ENCODE measurements around the gene RBP3. TPM values are rescaled to one million over a fixed set of nuclear protein-coding genes. Genes with fewer than 3 reads are reported as not detected.

The RBP3 gene
- total RNA-seq, 1 donor from 2014 or later = not detected

DNA sequence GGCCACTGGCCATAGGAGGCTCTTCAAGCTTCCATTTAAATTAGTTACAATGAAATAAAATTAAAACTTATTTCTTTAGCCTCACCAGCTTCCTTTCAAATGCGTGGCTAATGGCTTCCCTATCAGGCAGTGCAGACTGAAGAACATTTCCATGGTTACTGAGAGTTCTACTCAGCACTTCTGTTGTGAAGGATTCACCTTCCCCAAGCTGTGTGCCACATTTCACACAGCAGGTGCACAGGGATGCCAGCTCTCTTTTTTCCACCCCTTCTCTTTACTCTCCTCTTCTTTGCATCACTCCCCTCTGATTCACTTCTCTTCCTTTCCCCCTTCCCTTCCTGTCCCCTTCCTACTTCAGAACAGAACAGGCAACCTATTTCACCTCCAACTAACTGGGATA, 25.1 kb upstream of the RBP3 start:
- Histone ChIP-seq H3K36me3 (no peaks in the 10 kb centered on the region), H3K4me1 (no peaks in the 10 kb centered on the region), H3K27me3 (no peaks in the 10 kb centered on the region), H3K4me3 (no peak overlapping the region), H3K9me3 (no peaks in the 10 kb centered on the region), H3K27ac (no peak overlapping the region)
- intact Hi-C loops (cut with DNase I) = no loop called here
- ATAC-seq (no peak), DNase-seq (no peak)
- TF ChIP-seq, protein P1, sequence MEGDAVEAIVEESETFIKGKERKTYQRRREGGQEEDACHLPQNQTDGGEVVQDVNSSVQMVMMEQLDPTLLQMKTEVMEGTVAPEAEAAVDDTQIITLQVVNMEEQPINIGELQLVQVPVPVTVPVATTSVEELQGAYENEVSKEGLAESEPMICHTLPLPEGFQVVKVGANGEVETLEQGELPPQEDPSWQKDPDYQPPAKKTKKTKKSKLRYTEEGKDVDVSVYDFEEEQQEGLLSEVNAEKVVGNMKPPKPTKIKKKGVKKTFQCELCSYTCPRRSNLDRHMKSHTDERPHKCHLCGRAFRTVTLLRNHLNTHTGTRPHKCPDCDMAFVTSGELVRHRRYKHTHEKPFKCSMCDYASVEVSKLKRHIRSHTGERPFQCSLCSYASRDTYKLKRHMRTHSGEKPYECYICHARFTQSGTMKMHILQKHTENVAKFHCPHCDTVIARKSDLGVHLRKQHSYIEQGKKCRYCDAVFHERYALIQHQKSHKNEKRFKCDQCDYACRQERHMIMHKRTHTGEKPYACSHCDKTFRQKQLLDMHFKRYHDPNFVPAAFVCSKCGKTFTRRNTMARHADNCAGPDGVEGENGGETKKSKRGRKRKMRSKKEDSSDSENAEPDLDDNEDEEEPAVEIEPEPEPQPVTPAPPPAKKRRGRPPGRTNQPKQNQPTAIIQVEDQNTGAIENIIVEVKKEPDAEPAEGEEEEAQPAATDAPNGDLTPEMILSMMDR (IDR thresholded peaks at IDR 0.05) = no peak

DNA sequence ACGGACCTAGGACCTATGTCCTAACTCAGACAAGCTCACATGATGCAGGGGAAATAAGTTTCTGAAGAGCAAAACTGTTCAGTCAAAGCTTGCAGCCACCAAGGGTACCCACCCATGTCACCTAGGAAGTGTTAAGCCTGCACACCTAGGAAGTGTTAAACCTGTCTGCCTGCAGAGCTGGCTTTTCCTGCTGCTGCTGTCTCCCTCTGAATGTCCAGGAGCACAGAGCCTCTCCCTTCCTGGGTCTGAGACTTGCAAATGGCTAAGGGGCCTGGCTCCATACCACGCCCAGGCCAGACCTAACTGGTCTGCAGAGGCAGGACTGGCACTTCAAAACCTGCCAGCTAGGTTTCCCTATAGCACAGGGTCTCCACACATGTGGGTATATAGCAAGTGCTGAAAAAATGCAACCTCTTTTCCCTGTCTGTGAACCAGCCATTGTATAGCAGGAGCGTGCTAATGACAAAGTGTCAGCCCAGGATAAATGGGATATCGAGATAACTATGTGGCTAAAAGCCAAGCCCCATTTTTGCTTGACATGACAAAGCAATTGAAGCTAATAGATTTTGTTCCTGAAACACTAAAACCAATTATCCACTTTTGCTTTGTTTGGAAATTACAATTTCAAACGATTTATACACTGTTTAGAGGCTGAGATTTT, 24.4 kb upstream of the RBP3 start:
- intact Hi-C loops (cut with DNase I) = no loop called here
- Histone ChIP-seq H3K36me3 (no peaks in the 10 kb centered on the region), H3K27ac (no peak overlapping the region), H3K9me3 (no peaks in the 10 kb centered on the region), H3K27me3 (no peaks in the 10 kb centered on the region), H3K4me1 (no peaks in the 10 kb centered on the region), H3K4me3 (no peak overlapping the region)
- TF ChIP-seq, protein P1 (IDR thresholded peaks at IDR 0.05) = no peak
- peak; percentile 7 for DNase-seq
- ATAC-seq = no peak

DNA sequence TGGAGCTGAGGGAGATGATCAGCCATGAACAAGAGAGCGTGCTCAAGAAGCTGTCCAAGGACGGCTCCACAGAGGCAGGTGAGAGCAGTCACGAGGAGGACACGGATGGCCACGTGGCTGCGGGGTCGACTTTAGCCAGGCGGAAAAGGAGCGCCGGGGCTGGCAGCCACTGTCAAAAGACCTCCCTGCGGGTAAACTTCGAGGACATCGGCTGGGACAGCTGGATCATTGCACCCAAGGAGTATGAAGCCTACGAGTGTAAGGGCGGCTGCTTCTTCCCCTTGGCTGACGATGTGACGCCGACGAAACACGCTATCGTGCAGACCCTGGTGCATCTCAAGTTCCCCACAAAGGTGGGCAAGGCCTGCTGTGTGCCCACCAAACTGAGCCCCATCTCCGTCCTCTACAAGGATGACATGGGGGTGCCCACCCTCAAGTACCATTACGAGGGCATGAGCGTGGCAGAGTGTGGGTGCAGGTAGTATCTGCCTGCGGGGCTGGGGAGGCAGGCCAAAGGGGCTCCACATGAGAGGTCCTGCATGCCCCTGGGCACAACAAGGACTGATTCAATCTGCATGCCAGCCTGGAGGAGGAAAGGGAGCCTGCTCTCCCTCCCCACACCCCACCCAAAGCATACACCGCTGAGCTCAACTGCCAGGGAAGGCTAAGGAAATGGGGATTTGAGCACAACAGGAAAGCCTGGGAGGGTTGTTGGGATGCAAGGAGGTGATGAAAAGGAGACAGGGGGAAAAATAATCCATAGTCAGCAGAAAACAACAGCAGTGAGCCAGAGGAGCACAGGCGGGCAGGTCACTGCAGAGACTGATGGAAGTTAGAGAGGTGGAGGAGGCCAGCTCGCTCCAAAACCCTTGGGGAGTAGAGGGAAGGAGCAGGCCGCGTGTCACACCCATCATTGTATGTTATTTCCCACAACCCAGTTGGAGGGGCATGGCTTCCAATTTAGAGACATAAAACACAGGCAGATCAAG, 22.6 kb upstream of the RBP3 start:
- ATAC-seq (no peak), DNase-seq (peak; percentile 56)
- no peaks in the 10 kb centered on the region for H3K4me1 ChIP-seq
- no peak overlapping the region for H3K4me3 ChIP-seq
- H3K27ac ChIP-seq = no peak overlapping the region
- no peaks in the 10 kb centered on the region for H3K36me3 ChIP-seq
- TF ChIP-seq, protein P1 (IDR thresholded peaks at IDR 0.05) = no peak
- H3K27me3 ChIP-seq = no peaks in the 10 kb centered on the region
- intact Hi-C loops (cut with DNase I) = no loop called here
- H3K9me3 ChIP-seq = no peaks in the 10 kb centered on the region

DNA sequence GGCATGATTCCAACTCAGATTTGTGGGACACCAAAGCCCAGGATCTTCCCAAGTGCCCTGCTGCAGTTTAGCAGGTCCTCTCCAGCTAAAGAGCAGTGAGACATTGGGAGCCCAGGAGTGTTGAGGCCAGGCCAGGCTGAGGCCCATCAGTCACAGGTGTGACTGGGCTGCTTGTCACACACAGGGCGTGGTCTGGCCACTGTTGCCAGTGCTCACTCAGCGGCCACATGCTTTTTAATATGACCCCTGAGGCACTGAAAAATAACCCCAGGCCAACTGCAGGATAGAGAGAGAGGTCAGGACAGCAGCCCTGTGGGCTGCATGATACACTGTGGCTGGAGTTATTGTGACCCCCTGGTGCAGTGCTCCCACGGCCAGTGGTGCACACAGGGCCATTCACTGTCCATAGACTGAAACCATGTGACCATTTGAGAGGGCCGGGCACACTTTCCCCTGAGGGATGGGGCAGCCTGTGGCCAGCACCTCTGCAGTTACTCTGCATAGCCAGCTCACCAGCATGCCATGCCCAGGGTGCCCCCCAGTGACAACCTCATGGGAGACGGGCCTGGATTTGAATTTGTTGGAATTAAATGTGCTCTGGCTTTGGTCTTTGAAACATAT, 21.7 kb upstream of the RBP3 start:
- DNase-seq (peak; percentile 33), ATAC-seq (no peak)
- intact Hi-C loops (cut with DNase I) = no loop called here
- Histone ChIP-seq H3K4me3 (no peak overlapping the region), H3K9me3 (no peaks in the 10 kb centered on the region), H3K4me1 (no peaks in the 10 kb centered on the region), H3K36me3 (no peaks in the 10 kb centered on the region), H3K27me3 (no peaks in the 10 kb centered on the region), H3K27ac (no peak overlapping the region)
- TF ChIP-seq, protein P1 (IDR thresholded peaks at IDR 0.05) = no peak

DNA sequence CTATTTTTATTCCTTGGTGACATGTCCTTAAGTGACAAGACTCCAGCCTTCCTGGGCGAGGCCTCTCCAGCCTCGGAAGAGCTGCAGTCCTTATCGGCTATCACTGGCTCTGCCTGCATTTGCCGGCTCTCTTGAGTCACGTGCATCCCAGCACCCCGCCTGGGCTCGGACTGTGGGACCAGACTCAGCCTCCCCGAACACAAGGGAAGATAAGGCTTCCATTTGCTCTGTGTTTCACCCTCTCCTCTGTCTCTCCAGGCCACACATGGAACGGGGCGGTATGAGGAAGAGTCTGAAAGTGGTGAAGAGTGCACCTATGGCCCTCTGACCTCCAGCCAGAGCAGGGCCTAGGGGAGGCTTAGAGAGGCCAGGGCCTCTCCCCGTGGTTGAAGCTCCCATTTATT, 21.2 kb upstream of the RBP3 start:
- ATAC-seq (no peak), DNase-seq (no peak)
- Histone ChIP-seq H3K36me3 (no peaks in the 10 kb centered on the region), H3K4me1 (no peaks in the 10 kb centered on the region), H3K4me3 (no peak overlapping the region), H3K27ac (no peak overlapping the region), H3K9me3 (no peaks in the 10 kb centered on the region), H3K27me3 (no peaks in the 10 kb centered on the region)
- TF ChIP-seq, protein P1 (IDR thresholded peaks at IDR 0.05) = no peak
- intact Hi-C loops (cut with DNase I) = no loop called here
